ENCODE data around the gene ANKRD52.

Gene ANKRD52

GRCh38 chr12:56206452-56207166, 51.6 kb downstream of the ANKRD52 start:
- H3K27ac ChIP-seq (ENCODE audit: low read length) = no peak overlapping the region
- ATAC-seq (ENCODE audit: insufficient read depth, low read depth) = peak; percentile 70; the same call in 2 of the 3 replicates
- TF ChIP-seq CTCF (IDR thresholded peaks at IDR 0.05; ENCODE audit: borderline replicate concordance, extremely low read depth, low read length, poor library complexity, severe bottlenecking) = peak; percentile 64
- TF ChIP-seq EZH2 (IDR thresholded peaks at IDR 0.05; ENCODE audit: borderline replicate concordance, low read depth, low read length, severe bottlenecking) = no peak
- no peak overlapping the region for H3K4me3 ChIP-seq (ENCODE audit: low read depth in 1 of 2, low read length in 2 of 2)
- H3K9me3 ChIP-seq (ENCODE audit: insufficient read depth, low read length, severe bottlenecking) = no peaks in the 10 kb centered on the region
- no peaks in the 10 kb centered on the region for H4K20me1 ChIP-seq (ENCODE audit: insufficient read depth, low read length)
- no peak overlapping the region for H3K9ac ChIP-seq (ENCODE audit: low read depth, low read length)
- no peaks in the 10 kb centered on the region for H3K27me3 ChIP-seq (ENCODE audit: insufficient read depth, low read length, poor library complexity)
- H3K36me3 ChIP-seq (ENCODE audit: insufficient read depth, low read length) = peaks cover 44% of the 10 kb centered on the region
- no peak overlapping the region for H2AFZ ChIP-seq (ENCODE audit: low read depth, low read length)
- H3K4me2 ChIP-seq (ENCODE audit: insufficient read depth, low read length) = no peak overlapping the region
- H3K4me1 ChIP-seq (ENCODE audit: insufficient read depth, low read length) = no peaks in the 10 kb centered on the region
- DNase-seq = peak; percentile 38
- no peaks in the 10 kb centered on the region for H3K79me2 ChIP-seq (ENCODE audit: insufficient read depth, low read length)

GRCh38 chr12:56205445-56205844, 52.7 kb downstream of the ANKRD52 start:
- Histone ChIP-seq H3K4me1 (ENCODE audit: insufficient read depth, low read length) (no peaks in the 10 kb centered on the region), H4K20me1 (ENCODE audit: insufficient read depth, low read length) (no peaks in the 10 kb centered on the region), H3K79me2 (ENCODE audit: insufficient read depth, low read length) (no peaks in the 10 kb centered on the region), H3K4me3 (ENCODE audit: low read depth in 1 of 2, low read length in 2 of 2) (no peak overlapping the region), H3K9me3 (ENCODE audit: insufficient read depth, low read length, severe bottlenecking) (no peaks in the 10 kb centered on the region), H3K36me3 (ENCODE audit: insufficient read depth, low read length) (peaks cover 37% of the 10 kb centered on the region), H3K27ac (ENCODE audit: low read length) (no peak overlapping the region), H3K9ac (ENCODE audit: low read depth, low read length) (no peak overlapping the region), H3K27me3 (ENCODE audit: insufficient read depth, low read length, poor library complexity) (no peaks in the 10 kb centered on the region), H2AFZ (ENCODE audit: low read depth, low read length) (no peak overlapping the region), H3K4me2 (ENCODE audit: insufficient read depth, low read length) (no peak overlapping the region)
- DNase-seq (no peak), ATAC-seq (ENCODE audit: insufficient read depth, low read depth) (peak; percentile 63; the same call in 2 of the 3 replicates)
- no peak for TF ChIP-seq EZH2 (IDR thresholded peaks at IDR 0.05; ENCODE audit: borderline replicate concordance, low read depth, low read length, severe bottlenecking)
- peak; percentile 31 for TF ChIP-seq CTCF (IDR thresholded peaks at IDR 0.05; ENCODE audit: borderline replicate concordance, extremely low read depth, low read length, poor library complexity, severe bottlenecking)

- DNase-seq (no peak), ATAC-seq (ENCODE audit: insufficient read depth, low read depth) (no peak)
- no peak overlapping the region for H2AFZ ChIP-seq (ENCODE audit: low read depth, low read length)
- no peaks in the 10 kb centered on the region for H3K9me3 ChIP-seq (ENCODE audit: insufficient read depth, low read length, severe bottlenecking)
- H3K27me3 ChIP-seq (ENCODE audit: insufficient read depth, low read length, poor library complexity) = no peaks in the 10 kb centered on the region
- H3K4me3 ChIP-seq (ENCODE audit: low read depth in 1 of 2, low read length in 2 of 2) = no peak overlapping the region
- H3K27ac ChIP-seq (ENCODE audit: low read length) = no peak overlapping the region
- H3K36me3 ChIP-seq (ENCODE audit: insufficient read depth, low read length) = peaks cover 29% of the 10 kb centered on the region
- H3K4me2 ChIP-seq (ENCODE audit: insufficient read depth, low read length) = no peak overlapping the region
- H3K9ac ChIP-seq (ENCODE audit: low read depth, low read length) = no peak overlapping the region
- no peaks in the 10 kb centered on the region for H3K79me2 ChIP-seq (ENCODE audit: insufficient read depth, low read length)
- no peaks in the 10 kb centered on the region for H3K4me1 ChIP-seq (ENCODE audit: insufficient read depth, low read length)
- H4K20me1 ChIP-seq (ENCODE audit: insufficient read depth, low read length) = no peaks in the 10 kb centered on the region
- TF ChIP-seq CTCF (IDR thresholded peaks at IDR 0.05; ENCODE audit: borderline replicate concordance, extremely low read depth, low read length, poor library complexity, severe bottlenecking) = no peak
- no peak for TF ChIP-seq EZH2 (IDR thresholded peaks at IDR 0.05; ENCODE audit: borderline replicate concordance, low read depth, low read length, severe bottlenecking)
These were observed 53.9 kb downstream of the ANKRD52 start for GRCh38 chr12:56204275-56204674.

Measured in DND-41 (cell line).